Measurements from ENCODE around the gene ARL17A.
"Not testable (repeated sequence)": the region's sequence is repeated elsewhere in the genome, so short reads cannot be mapped to it uniquely, and the experiment has no call there.

DNA sequence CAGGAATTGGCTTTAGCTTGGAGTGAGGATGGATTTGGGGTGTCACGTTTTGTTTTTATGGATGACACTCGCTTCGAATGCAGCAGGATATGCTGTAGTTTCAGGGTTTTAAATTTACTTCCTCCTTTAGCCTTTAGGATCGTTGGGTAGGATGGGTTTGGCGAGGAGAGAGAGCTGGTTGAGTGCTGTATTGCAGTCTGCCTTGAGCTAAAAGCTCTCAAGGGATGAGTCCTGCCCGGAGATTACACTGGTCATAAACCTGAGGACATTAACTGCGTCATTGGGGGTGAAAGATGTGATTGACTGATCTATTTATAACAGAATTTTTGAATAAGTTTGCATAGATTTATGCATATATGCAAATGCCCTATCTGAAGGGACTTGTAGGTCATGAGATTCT lies 11.8 kb upstream of the ARL17A start:
- TF ChIP-seq, protein P1, sequence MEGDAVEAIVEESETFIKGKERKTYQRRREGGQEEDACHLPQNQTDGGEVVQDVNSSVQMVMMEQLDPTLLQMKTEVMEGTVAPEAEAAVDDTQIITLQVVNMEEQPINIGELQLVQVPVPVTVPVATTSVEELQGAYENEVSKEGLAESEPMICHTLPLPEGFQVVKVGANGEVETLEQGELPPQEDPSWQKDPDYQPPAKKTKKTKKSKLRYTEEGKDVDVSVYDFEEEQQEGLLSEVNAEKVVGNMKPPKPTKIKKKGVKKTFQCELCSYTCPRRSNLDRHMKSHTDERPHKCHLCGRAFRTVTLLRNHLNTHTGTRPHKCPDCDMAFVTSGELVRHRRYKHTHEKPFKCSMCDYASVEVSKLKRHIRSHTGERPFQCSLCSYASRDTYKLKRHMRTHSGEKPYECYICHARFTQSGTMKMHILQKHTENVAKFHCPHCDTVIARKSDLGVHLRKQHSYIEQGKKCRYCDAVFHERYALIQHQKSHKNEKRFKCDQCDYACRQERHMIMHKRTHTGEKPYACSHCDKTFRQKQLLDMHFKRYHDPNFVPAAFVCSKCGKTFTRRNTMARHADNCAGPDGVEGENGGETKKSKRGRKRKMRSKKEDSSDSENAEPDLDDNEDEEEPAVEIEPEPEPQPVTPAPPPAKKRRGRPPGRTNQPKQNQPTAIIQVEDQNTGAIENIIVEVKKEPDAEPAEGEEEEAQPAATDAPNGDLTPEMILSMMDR (IDR thresholded peaks at IDR 0.05), result not testable (repeated sequence)
- not testable (repeated sequence) for TF ChIP-seq ZFX (IDR thresholded peaks at IDR 0.05; ENCODE audit: borderline replicate concordance)
